HepG2 (cell line): Measurements from ENCODE around the gene UBC. TPM values are rescaled to one million over a fixed set of nuclear protein-coding genes. Genes with fewer than 3 reads are reported as not detected.
A peak's percentile ranks its signal among the peaks of the same experiment; 100 is the strongest.

Experiments used
- CHD4 ChIP-seq: fragments of 200-600 bp; sonication (generic); IDR thresholded peaks from 2 replicates; pipeline ENCODE4 v1.7.0; 2017; ENCODE audit warnings: mild to moderate bottlenecking, low read length, borderline replicate concordance
- CREB1 ChIP-seq, 2 experiments: fragments of 450-650 bp in 1 of 2; IDR thresholded peaks; 2 replicates each; pipeline ENCODE4 v1.6.1; 2016 to 2017; ENCODE audit warnings: control low read depth in 1 of 2, mild to moderate bottlenecking in 1 of 2, missing compliant biosample characterization in 1 of 2, missing genetic modification characterization in 1 of 2
- MED8 ChIP-seq: sonication (generic); formaldehyde crosslinking; IDR thresholded peaks from 2 replicates; pipeline ENCODE4 v1.8.1; 2023; ENCODE audit warnings: mild to moderate bottlenecking, missing genetic modification reagents; ENCODE audit not compliant: insufficient replicate concordance
- NFIB ChIP-seq: sonication (generic); formaldehyde crosslinking; IDR thresholded peaks from 2 replicates; pipeline ENCODE4 v1.9.0; 2021; ENCODE audit warnings: missing genetic modification reagents, mild to moderate bottlenecking, borderline replicate concordance
- PHF8 ChIP-seq: sonication (generic); formaldehyde crosslinking; IDR thresholded peaks from 2 replicates; pipeline ENCODE4 v1.5.0; 2020; ENCODE audit warnings: missing genetic modification reagents
- SMYD3 ChIP-seq: sonication (generic); formaldehyde crosslinking; IDR thresholded peaks from 2 replicates; pipeline ENCODE4 v1.8.1; 2023; ENCODE audit warnings: mild to moderate bottlenecking, missing genetic modification reagents
- ZMYM2 ChIP-seq: sonication (generic); formaldehyde crosslinking; IDR thresholded peaks from 2 replicates; pipeline ENCODE4 v1.8.0; 2022; ENCODE audit warnings: mild to moderate bottlenecking, missing genetic modification reagents
- polyA plus RNA-seq, 8 experiments: library from polyadenylated mRNA; depleted of rRNA in 3 of 8; stranded (reverse) in 7 of 8; unstranded in 1 of 8; fragments of >200 nt; fragmentation: Illumina TruSeq in 4 of 8; extraction: Trizol in 4 of 8; gene quantifications; 2 replicates each; pipeline versions ENCODE4 v1.2.1 to v1.2.3, GENCODE V29; 2011 to 2016; ENCODE audit warnings: low read depth in 4 of 8, missing spikeins in 1 of 8, mixed read lengths in 1 of 8; ENCODE audit not compliant: insufficient read depth in 1 of 8
- total RNA-seq, 5 experiments: library from RNA; depleted of rRNA; stranded (reverse); fragments of >200 nt; fragmentation: Illumina TruSeq; extraction: Trizol; gene quantifications; 2 replicates each; pipeline ENCODE4 v1.2.3, GENCODE V29; 2016; ENCODE audit warnings: low read depth in 1 of 5
- TF ChIP-seq, protein P1 (sequence below): sonication (generic); formaldehyde crosslinking; IDR thresholded peaks from 2 replicates; pipeline ENCODE4 v1.5.0; 2020; ENCODE audit warnings: mild to moderate bottlenecking, missing genetic modification reagents, borderline replicate concordance
- TF ChIP-seq, protein P2 (sequence below): sonication (generic); formaldehyde crosslinking; IDR thresholded peaks from 2 replicates; pipeline ENCODE4 v1.4.0; 2020; ENCODE audit warnings: missing genetic modification reagents, low read depth, mild to moderate bottlenecking, borderline replicate concordance
- TF ChIP-seq, protein P3 (sequence below): sonication (generic); formaldehyde crosslinking; IDR thresholded peaks from 2 replicates; pipeline ENCODE4 v1.4.0; 2020; ENCODE audit warnings: missing genetic modification reagents, borderline replicate concordance
- TF ChIP-seq, protein P4 (sequence below): sonication (generic); formaldehyde crosslinking; conservative IDR thresholded peaks from 2 replicates; pipeline ENCODE4 v1.8.0; 2022; ENCODE audit warnings: mild to moderate bottlenecking, moderate library complexity, missing genetic modification reagents

The UBC gene
- total and polyA plus RNA-seq, 2 of the 13 experiments (the other 11 are each of a cell fraction or from before 2014, with no cell fraction given), result 805 to 1,432 TPM

DNA sequence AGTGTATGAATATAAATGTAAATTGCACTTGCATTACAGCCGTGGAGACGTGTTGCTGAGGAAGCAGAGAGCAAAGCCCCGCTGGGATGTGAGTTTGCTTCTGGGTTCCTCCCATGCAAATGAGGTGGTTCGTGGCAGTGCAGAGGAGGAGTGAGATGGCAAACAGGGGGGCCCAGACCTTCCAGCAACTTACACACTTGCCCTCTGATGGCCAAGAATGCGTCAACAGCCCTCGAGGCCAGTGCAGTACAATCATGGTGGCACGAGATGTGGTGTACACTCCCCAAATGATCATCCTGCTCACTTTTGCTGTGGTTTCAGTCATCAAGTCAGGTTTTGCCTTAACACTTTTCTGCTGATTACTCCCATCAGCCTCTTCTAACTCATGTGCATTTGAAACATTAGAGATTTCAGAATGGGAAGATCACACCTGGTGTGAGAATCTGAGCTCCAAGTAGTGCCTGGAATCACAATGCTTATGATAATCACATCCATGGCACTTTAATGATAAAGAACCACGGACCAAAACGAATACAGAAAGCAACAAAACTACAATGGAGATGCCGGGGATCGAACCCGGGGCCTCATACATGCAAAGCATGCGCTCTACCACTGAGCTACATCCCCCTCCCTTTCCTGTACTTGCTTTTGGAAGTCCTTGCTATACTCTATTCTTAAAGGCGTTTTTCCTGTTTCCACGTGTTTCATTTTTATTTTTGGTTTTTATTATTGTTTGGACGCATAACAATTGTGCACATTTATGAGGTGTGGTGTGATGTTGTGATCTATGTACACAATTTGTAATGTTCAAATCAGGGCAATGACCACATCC, 7.0 kb upstream of the UBC start (continued):
- TF ChIP-seq PHF8 (CRISPR knock-in tag), result peak; percentile 42
- peak; percentile 42; the same call in 1 of the 2 replicates for TF ChIP-seq ZMYM2 (CRISPR knock-in tag)
- TF ChIP-seq, protein P1, sequence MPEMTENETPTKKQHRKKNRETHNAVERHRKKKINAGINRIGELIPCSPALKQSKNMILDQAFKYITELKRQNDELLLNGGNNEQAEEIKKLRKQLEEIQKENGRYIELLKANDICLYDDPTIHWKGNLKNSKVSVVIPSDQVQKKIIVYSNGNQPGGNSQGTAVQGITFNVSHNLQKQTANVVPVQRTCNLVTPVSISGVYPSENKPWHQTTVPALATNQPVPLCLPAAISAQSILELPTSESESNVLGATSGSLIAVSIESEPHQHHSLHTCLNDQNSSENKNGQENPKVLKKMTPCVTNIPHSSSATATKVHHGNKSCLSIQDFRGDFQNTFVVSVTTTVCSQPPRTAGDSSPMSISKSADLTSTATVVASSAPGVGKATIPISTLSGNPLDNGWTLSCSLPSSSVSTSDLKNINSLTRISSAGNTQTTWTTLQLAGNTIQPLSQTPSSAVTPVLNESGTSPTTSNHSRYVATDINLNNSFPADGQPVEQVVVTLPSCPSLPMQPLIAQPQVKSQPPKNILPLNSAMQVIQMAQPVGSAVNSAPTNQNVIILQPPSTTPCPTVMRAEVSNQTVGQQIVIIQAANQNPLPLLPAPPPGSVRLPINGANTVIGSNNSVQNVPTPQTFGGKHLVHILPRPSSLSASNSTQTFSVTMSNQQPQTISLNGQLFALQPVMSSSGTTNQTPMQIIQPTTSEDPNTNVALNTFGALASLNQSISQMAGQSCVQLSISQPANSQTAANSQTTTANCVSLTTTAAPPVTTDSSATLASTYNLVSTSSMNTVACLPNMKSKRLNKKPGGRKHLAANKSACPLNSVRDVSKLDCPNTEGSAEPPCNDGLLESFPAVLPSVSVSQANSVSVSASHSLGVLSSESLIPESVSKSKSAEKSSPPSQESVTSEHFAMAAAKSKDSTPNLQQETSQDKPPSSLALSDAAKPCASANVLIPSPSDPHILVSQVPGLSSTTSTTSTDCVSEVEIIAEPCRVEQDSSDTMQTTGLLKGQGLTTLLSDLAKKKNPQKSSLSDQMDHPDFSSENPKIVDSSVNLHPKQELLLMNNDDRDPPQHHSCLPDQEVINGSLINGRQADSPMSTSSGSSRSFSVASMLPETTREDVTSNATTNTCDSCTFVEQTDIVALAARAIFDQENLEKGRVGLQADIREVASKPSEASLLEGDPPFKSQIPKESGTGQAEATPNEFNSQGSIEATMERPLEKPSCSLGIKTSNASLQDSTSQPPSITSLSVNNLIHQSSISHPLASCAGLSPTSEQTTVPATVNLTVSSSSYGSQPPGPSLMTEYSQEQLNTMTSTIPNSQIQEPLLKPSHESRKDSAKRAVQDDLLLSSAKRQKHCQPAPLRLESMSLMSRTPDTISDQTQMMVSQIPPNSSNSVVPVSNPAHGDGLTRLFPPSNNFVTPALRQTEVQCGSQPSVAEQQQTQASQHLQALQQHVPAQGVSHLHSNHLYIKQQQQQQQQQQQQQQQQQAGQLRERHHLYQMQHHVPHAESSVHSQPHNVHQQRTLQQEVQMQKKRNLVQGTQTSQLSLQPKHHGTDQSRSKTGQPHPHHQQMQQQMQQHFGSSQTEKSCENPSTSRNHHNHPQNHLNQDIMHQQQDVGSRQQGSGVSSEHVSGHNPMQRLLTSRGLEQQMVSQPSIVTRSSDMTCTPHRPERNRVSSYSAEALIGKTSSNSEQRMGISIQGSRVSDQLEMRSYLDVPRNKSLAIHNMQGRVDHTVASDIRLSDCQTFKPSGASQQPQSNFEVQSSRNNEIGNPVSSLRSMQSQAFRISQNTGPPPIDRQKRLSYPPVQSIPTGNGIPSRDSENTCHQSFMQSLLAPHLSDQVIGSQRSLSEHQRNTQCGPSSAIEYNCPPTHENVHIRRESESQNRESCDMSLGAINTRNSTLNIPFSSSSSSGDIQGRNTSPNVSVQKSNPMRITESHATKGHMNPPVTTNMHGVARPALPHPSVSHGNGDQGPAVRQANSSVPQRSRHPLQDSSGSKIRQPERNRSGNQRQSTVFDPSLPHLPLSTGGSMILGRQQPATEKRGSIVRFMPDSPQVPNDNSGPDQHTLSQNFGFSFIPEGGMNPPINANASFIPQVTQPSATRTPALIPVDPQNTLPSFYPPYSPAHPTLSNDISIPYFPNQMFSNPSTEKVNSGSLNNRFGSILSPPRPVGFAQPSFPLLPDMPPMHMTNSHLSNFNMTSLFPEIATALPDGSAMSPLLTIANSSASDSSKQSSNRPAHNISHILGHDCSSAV, result no peak
- TF ChIP-seq SMYD3, result no peak
- TF ChIP-seq CREB1 (IDR thresholded peaks at IDR 0.05), result no peak
- TF ChIP-seq CREB1 (CRISPR knock-in tag; IDR thresholded peaks at IDR 0.05), result peak; percentile 75; the same call in 1 of the 2 replicates
- TF ChIP-seq, protein P2, sequence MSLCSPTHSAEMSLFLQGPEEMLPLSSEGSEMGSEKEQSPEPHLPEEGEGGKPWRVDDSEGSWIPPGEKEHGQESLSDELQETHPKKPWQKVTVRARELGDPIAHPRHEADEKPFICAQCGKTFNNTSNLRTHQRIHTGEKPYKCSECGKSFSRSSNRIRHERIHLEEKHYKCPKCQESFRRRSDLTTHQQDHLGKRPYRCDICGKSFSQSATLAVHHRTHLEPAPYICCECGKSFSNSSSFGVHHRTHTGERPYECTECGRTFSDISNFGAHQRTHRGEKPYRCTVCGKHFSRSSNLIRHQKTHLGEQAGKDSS (CRISPR knock-in tag), result peak; percentile 53; the same call in 1 of the 2 replicates
- 0 out of 2 replicates have a peak, but pooled peaks have one; percentile 23 for TF ChIP-seq CHD4
- TF ChIP-seq, protein P3, sequence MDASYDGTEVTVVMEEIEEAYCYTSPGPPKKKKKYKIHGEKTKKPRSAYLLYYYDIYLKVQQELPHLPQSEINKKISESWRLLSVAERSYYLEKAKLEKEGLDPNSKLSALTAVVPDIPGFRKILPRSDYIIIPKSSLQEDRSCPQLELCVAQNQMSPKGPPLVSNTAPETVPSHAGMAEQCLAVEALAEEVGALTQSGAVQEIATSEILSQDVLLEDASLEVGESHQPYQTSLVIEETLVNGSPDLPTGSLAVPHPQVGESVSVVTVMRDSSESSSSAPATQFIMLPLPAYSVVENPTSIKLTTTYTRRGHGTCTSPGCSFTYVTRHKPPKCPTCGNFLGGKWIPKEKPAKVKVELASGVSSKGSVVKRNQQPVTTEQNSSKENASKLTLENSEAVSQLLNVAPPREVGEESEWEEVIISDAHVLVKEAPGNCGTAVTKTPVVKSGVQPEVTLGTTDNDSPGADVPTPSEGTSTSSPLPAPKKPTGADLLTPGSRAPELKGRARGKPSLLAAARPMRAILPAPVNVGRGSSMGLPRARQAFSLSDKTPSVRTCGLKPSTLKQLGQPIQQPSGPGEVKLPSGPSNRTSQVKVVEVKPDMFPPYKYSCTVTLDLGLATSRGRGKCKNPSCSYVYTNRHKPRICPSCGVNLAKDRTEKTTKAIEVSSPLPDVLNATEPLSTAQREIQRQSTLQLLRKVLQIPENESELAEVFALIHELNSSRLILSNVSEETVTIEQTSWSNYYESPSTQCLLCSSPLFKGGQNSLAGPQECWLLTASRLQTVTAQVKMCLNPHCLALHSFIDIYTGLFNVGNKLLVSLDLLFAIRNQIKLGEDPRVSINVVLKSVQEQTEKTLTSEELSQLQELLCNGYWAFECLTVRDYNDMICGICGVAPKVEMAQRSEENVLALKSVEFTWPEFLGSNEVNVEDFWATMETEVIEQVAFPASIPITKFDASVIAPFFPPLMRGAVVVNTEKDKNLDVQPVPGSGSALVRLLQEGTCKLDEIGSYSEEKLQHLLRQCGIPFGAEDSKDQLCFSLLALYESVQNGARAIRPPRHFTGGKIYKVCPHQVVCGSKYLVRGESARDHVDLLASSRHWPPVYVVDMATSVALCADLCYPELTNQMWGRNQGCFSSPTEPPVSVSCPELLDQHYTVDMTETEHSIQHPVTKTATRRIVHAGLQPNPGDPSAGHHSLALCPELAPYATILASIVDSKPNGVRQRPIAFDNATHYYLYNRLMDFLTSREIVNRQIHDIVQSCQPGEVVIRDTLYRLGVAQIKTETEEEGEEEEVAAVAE, result peak; percentile 18; the same call in 1 of the 2 replicates
- no peak for TF ChIP-seq NFIB (CRISPR knock-in tag)
- TF ChIP-seq, protein P4, sequence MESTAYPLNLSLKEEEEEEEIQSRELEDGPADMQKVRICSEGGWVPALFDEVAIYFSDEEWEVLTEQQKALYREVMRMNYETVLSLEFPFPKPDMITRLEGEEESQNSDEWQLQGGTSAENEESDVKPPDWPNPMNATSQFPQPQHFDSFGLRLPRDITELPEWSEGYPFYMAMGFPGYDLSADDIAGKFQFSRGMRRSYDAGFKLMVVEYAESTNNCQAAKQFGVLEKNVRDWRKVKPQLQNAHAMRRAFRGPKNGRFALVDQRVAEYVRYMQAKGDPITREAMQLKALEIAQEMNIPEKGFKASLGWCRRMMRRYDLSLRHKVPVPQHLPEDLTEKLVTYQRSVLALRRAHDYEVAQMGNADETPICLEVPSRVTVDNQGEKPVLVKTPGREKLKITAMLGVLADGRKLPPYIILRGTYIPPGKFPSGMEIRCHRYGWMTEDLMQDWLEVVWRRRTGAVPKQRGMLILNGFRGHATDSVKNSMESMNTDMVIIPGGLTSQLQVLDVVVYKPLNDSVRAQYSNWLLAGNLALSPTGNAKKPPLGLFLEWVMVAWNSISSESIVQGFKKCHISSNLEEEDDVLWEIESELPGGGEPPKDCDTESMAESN (CRISPR knock-in tag), result 0 out of 2 replicates have a peak, but pooled peaks have one; percentile 58
- TF ChIP-seq MED8, result no peak
